ENCODE results near the gene ERN2. TPM values are rescaled to one million over a fixed set of nuclear protein-coding genes. Genes with fewer than 3 reads are reported as not detected.

Gene ERN2
- total RNA-seq, 6 experiments from 2014 or later = not detected

DNA sequence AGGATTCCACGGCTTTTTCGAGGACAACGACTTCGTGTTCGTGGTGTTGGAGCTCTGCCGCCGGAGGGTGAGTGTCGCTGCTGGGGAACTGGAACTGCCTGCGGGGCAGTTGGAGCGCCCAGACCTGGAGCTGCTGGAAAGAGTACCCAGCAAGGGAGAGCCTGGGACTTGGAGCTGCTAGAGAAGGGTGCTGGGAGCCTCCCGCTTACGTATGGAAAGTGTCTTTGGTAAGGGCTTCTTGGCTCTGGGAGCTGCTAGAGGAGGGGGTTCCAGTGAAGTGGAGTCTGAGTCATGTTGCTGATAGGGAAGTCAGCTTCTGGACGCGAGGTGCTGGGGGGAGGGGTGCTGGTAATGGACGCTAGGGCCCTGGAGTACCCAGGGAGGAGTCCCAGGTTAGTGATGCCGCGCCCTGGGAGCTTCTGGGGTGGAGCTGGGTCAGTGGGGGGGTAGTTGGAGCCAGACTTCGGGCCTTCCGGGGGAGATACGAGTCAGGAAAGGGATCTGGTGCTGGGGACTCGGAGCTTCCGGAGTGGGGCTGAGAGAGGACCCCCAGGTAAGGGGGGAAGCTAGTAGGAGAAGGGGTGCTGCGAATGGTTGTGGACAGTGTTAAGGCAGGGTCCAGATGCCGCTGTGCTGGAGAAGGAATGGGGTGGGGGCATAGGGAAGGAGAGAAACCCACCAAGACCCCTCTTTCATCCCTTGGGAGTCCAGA lies 33.6 kb downstream of the ERN2 start:
- Histone ChIP-seq H3K4me3 (peak overlapping the region in 2 of 3 donors; percentile 41 to 51), H3K9me3 (no peaks in the 10 kb centered on the region), H3K27me3 (no peaks in the 10 kb centered on the region), H3K27ac (no peak overlapping the region), H3K36me3 (peaks cover 0 to 10% (median 0%) of the 10 kb centered on the region in 4 donors), H3K4me1 (peaks cover 0 to 6% (median 0%) of the 10 kb centered on the region in 4 donors)
- intact Hi-C loops (cut with DNase I) = no loop called here
- ATAC-seq (peak in 1 of 4 donors; percentile 15), DNase-seq (peak in 2 of 3 donors; percentile 31 to 44)
- 32% methylated on average over 17 of the region's 24 CpGs for WGBS (ENCODE audit: insufficient coverage, low coverage, low lambda C conversion rate, missing lambda C conversion rate)
- TF ChIP-seq, protein P1, sequence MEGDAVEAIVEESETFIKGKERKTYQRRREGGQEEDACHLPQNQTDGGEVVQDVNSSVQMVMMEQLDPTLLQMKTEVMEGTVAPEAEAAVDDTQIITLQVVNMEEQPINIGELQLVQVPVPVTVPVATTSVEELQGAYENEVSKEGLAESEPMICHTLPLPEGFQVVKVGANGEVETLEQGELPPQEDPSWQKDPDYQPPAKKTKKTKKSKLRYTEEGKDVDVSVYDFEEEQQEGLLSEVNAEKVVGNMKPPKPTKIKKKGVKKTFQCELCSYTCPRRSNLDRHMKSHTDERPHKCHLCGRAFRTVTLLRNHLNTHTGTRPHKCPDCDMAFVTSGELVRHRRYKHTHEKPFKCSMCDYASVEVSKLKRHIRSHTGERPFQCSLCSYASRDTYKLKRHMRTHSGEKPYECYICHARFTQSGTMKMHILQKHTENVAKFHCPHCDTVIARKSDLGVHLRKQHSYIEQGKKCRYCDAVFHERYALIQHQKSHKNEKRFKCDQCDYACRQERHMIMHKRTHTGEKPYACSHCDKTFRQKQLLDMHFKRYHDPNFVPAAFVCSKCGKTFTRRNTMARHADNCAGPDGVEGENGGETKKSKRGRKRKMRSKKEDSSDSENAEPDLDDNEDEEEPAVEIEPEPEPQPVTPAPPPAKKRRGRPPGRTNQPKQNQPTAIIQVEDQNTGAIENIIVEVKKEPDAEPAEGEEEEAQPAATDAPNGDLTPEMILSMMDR (IDR thresholded peaks at IDR 0.05) = no peak
- no peak for TF ChIP-seq POLR2A (IDR thresholded peaks at IDR 0.05)

DNA sequence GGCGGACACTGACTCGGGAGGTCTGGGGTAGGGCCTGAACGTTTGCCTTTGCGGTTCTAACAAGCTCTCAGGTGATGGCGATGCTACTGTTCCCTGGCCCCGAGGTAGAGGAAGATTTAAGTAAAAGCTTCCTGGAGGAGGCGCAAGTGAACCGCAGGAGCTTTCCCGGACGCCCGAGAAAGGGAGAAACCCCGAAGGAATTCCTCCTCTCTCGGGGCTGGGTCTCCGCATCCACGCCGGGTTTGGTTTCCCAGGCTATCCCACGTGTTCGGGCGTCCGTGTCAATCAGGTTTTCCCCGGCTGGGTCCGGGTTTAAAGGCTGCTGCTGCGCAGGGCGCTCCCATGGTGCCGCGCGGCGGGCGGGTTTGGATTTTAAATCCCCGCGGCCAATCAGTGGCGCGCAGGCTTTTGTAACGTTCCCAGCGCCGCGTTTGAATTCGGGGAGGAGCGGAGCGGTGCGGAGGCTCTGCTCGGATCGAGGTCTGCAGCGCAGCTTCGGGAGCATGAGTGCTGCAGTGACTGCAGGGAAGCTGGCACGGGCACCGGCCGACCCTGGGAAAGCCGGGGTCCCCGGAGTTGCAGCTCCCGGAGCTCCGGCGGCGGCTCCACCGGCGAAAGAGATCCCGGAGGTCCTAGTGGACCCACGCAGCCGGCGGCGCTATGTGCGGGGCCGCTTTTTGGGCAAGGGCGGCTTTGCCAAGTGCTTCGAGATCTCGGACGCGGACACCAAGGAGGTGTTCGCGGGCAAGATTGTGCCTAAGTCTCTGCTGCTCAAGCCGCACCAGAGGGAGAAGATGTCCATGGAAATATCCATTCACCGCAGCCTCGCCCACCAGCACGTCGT lies 34.4 kb downstream of the ERN2 start, which contains the start of gene PLK1:
TSS of gene PLK1 (plus strand) at position 460 of the 844 bp plus-strand sequence. CDS start at position 504, 44 bp downstream.
- WGBS (ENCODE audit: insufficient coverage, low coverage, low lambda C conversion rate, missing lambda C conversion rate) = 3% methylated on average over 12 of the region's 75 CpGs
- TF ChIP-seq, protein P1 (IDR thresholded peaks at IDR 0.05) = peak in 2 of 4 donors; percentile 9 to 16
- no peak for TF ChIP-seq POLR2A (IDR thresholded peaks at IDR 0.05)
- Histone ChIP-seq H3K27me3 (no peaks in the 10 kb centered on the region), H3K4me3 (peak within 1 kb of the TSS; percentile 37 to 51 (median 41)), H3K27ac (no peak within 1 kb of the TSS), H3K9me3 (no peaks in the 10 kb centered on the region), H3K4me1 (peaks cover 0 to 6% (median 0%) of the 10 kb centered on the region in 4 donors), H3K36me3 (peaks cover 0 to 8% (median 0%) of the 10 kb centered on the region in 4 donors)
- intact Hi-C loops (cut with DNase I) = no loop called here
- ATAC-seq = peak; percentile 93 to 98 (median 98)
- DNase-seq = peak; percentile 79 to 86 (median 83)

- H3K27ac ChIP-seq = no peak overlapping the region
- intact Hi-C loops (cut with DNase I) = no loop called here
- 94% methylated on average over 2 of the region's 2 CpGs for WGBS (ENCODE audit: insufficient coverage, low coverage, low lambda C conversion rate, missing lambda C conversion rate)
Observed at GRCh38 chr16:23676924-23677480, 36.0 kb downstream of the ERN2 start.

GRCh38 chr16:23673971-23674614 lies 38.9 kb downstream of the ERN2 start:
- no peak overlapping the region for H3K4me3 ChIP-seq
- no peaks in the 10 kb centered on the region for H3K27me3 ChIP-seq
- DNase-seq = no peak
- no peak for ATAC-seq
- TF ChIP-seq, protein P1 (IDR thresholded peaks at IDR 0.05) = no peak
- TF ChIP-seq POLR2A (IDR thresholded peaks at IDR 0.05) = no peak
- intact Hi-C loops (cut with DNase I) = no loop called here
- no peak overlapping the region for H3K27ac ChIP-seq
- H3K4me1 ChIP-seq = peaks cover 0 to 4% (median 0%) of the 10 kb centered on the region in 4 donors
- WGBS (ENCODE audit: insufficient coverage, low coverage, low lambda C conversion rate, missing lambda C conversion rate) = 84% methylated on average over 6 of the region's 8 CpGs
- peaks cover 0 to 5% (median 0%) of the 10 kb centered on the region in 4 donors for H3K36me3 ChIP-seq
- no peaks in the 10 kb centered on the region for H3K9me3 ChIP-seq

More at GRCh38 chr16:23676924-23677480, 36.0 kb downstream of the ERN2 start:
- TF ChIP-seq POLR2A (IDR thresholded peaks at IDR 0.05) = no peak
- Histone ChIP-seq H3K4me3 (no peak overlapping the region), H3K9me3 (no peaks in the 10 kb centered on the region), H3K36me3 (peaks cover 0 to 4% (median 0%) of the 10 kb centered on the region in 4 donors), H3K4me1 (peaks cover 0 to 6% (median 0%) of the 10 kb centered on the region in 4 donors), H3K27me3 (no peaks in the 10 kb centered on the region)
- ATAC-seq (no peak), DNase-seq (no peak)

Data from right lobe of liver (tissue), 6 donors.